Stimulated activated CD4-positive, alpha-beta T cell treated with anti-CD3 and anti-CD28 coated beads, Interleukin-1b, Interleukin-23, amount 100 ng/mL, for 24 hours (primary cell): Measurements from ENCODE around the gene MYH9.

Experiments used
- DNase-seq, 4 experiments: peaks; one replicate each; pipeline ENCODE4 v3.0.0-alpha.2; 2020; ENCODE audit warnings: low read depth in 4 of 4, low spot score in 1 of 4

MYH9 gene

GRCh38 chr22:36351921-36352802 lies 35.6 kb downstream of the MYH9 start:
- no peak for DNase-seq

GRCh38 chr22:36350751-36351594 lies 36.8 kb downstream of the MYH9 start:
- DNase-seq, result no peak

- DNase-seq, result no peak
These were observed 38.0 kb downstream of the MYH9 start for GRCh38 chr22:36349726-36350125.

- no peak for DNase-seq
These were observed 39.0 kb downstream of the MYH9 start for GRCh38 chr22:36348760-36349159.

- no peak for DNase-seq
These were observed 40.7 kb downstream of the MYH9 start for GRCh38 chr22:36347094-36347493.

- DNase-seq, result peak in 1 of 4 experiments; percentile 59
These were observed 43.5 kb downstream of the MYH9 start for GRCh38 chr22:36344106-36344827.

- no peak for DNase-seq
These were observed 44.1 kb downstream of the MYH9 start for GRCh38 chr22:36343720-36344105.

- DNase-seq, result no peak
These were observed 44.6 kb downstream of the MYH9 start for GRCh38 chr22:36343070-36343719.

GRCh38 chr22:36341640-36342041 lies 46.1 kb downstream of the MYH9 start:
- no peak for DNase-seq

- DNase-seq, result no peak
These were observed 47.1 kb downstream of the MYH9 start for GRCh38 chr22:36340621-36341020.

- DNase-seq, result no peak
These were observed 48.3 kb downstream of the MYH9 start for GRCh38 chr22:36339171-36340065.

- DNase-seq, result no peak
These were observed 50.2 kb downstream of the MYH9 start for GRCh38 chr22:36337365-36338130.

- DNase-seq, result no peak
These were observed 51.3 kb downstream of the MYH9 start for GRCh38 chr22:36336246-36337182.

- DNase-seq, result no peak
These were observed 52.1 kb downstream of the MYH9 start for GRCh38 chr22:36335621-36336020.

GRCh38 chr22:36334821-36335603 lies 52.8 kb downstream of the MYH9 start:
- no peak for DNase-seq

GRCh38 chr22:36334081-36334820 lies 53.5 kb downstream of the MYH9 start:
- no peak for DNase-seq

GRCh38 chr22:36333644-36334043 lies 54.1 kb downstream of the MYH9 start:
- DNase-seq, result no peak
